IMR-90 (cell line): ENCODE data around the gene OR7C1. TPM values are rescaled to one million over a fixed set of nuclear protein-coding genes. Genes with fewer than 3 reads are reported as not detected.
A peak's percentile ranks its signal among the peaks of the same experiment; 100 is the strongest.
"Not testable (repeated sequence)": the region's sequence is repeated elsewhere in the genome, so short reads cannot be mapped to it uniquely, and the experiment has no call there.

Source experiments
- ATAC-seq: fragments of 200-7000 bp; cut with Tn5 transposase; 2 replicates; pipeline ENCODE4 v1.9.1; 2020; ENCODE audit warnings: low read depth, mild to moderate bottlenecking, moderate library complexity
- BruUV-seq: library from RNA; stranded (reverse); fragments of 400-500 nt; replicated peaks from 2 replicates; lab custom pipeline; 2021; lab: Mats Ljungman, UMichigan
- CTCF ChIA-PET: fragments of 300-600 bp; formaldehyde crosslinking; extraction: SDS; loops from one replicate; lab custom pipeline; 2021; ENCODE audit warnings: antibody characterized with exemption; lab: Yijun Ruan, JAX
- POLR2A ChIA-PET: fragments of 300-600 bp; sonication (Branson Sonifier 250); formaldehyde crosslinking; loops from one replicate; lab custom pipeline; 2022; ENCODE audit warnings: antibody characterized with exemption; ENCODE audit not compliant: unreplicated experiment; lab: Charles Lee
- DNase-seq: peaks from one replicate; pipeline ENCODE4 v3.0.0; 2013
- H2AFZ ChIP-seq: replicated peaks from 2 replicates; pipeline ENCODE3; 2013; ENCODE audit warnings: low read length, mild to moderate bottlenecking; ENCODE audit not compliant: poor library complexity
- H2AK5ac ChIP-seq: 2 replicates; pipeline ENCODE4 v1.6.1; 2013; ENCODE audit warnings: low read depth, low read length, inconsistent platforms
- H2AK9ac ChIP-seq: replicated peaks from 2 replicates; pipeline ENCODE3; 2013; ENCODE audit warnings: mild to moderate bottlenecking, low read depth, low read length, moderate library complexity; ENCODE audit not compliant: poor library complexity
- H2BK120ac ChIP-seq: 2 replicates; pipeline ENCODE4 v1.6.1; 2013; ENCODE audit warnings: low read depth, low read length, inconsistent platforms
- H2BK15ac ChIP-seq: 3 replicates; pipeline ENCODE4 v1.6.1; 2013; ENCODE audit warnings: low read depth, low read length, inconsistent platforms
- H2BK20ac ChIP-seq: 2 replicates; pipeline ENCODE4 v1.6.1; 2013; ENCODE audit warnings: low read depth, mild to moderate bottlenecking, inconsistent platforms, low read length, moderate library complexity
- H2BK5ac ChIP-seq: 2 replicates; pipeline ENCODE4 v1.6.1; 2013; ENCODE audit warnings: mild to moderate bottlenecking, low read depth, low read length, inconsistent platforms; ENCODE audit not compliant: poor library complexity, severe bottlenecking
- H3K14ac ChIP-seq: replicated peaks from 2 replicates; pipeline ENCODE4 v1.6.1; 2013; ENCODE audit warnings: low read depth, low read length, inconsistent platforms
- H3K18ac ChIP-seq: 2 replicates; pipeline ENCODE4 v1.6.1; 2013; ENCODE audit warnings: low read depth, low read length, control low read depth
- H3K23ac ChIP-seq: 2 replicates; pipeline ENCODE4 v1.6.1; 2013; ENCODE audit warnings: low read depth, low read length, inconsistent platforms
- H3K27ac ChIP-seq: 2 replicates; pipeline ENCODE4 v1.5.1; 2013; ENCODE audit warnings: mild to moderate bottlenecking, control low read depth, low read length; ENCODE audit not compliant: insufficient read depth
- H3K27me3 ChIP-seq: 2 replicates; pipeline ENCODE4 v1.6.1; 2013; ENCODE audit warnings: low read length; ENCODE audit not compliant: control insufficient read depth, insufficient read depth
- H3K36me3 ChIP-seq: 2 replicates; pipeline ENCODE4 v1.6.1; 2013; ENCODE audit warnings: low read length, mixed read lengths; ENCODE audit not compliant: control insufficient read depth, insufficient read depth
- H3K4ac ChIP-seq: 2 replicates; pipeline ENCODE4 v1.6.1; 2013; ENCODE audit warnings: low read depth, low read length, inconsistent platforms
- H3K4me1 ChIP-seq: 2 replicates; pipeline ENCODE4 v1.6.1; 2013; ENCODE audit warnings: low read length, mixed read lengths; ENCODE audit not compliant: control insufficient read depth, insufficient read depth
- H3K4me2 ChIP-seq: 2 replicates; pipeline ENCODE4 v1.6.1; 2013; ENCODE audit warnings: low read depth, mild to moderate bottlenecking, control low read depth, low read length, moderate library complexity
- H3K4me3 ChIP-seq: 2 replicates; pipeline ENCODE4 v1.5.1; 2013; ENCODE audit warnings: low read depth, mild to moderate bottlenecking, control low read depth, low read length, moderate library complexity; ENCODE audit not compliant: insufficient read depth
- H3K56ac ChIP-seq: 2 replicates; pipeline ENCODE4 v1.6.1; 2013; ENCODE audit warnings: low read length, inconsistent platforms; ENCODE audit not compliant: insufficient read depth; ENCODE audit errors: extremely low read depth
- H3K79me1 ChIP-seq, 2 experiments: 2 replicates each; pipeline ENCODE4 v1.6.1; 2013; ENCODE audit warnings: low read length in 2 of 2, inconsistent platforms in 1 of 2, low read depth in 1 of 2
- H3K9ac ChIP-seq: 2 replicates; pipeline ENCODE4 v1.6.1; 2013; ENCODE audit warnings: low read depth, low read length, control low read depth
- H3K9me1 ChIP-seq: 2 replicates; pipeline ENCODE4 v1.6.1; 2013; ENCODE audit warnings: low read length, inconsistent platforms; ENCODE audit not compliant: insufficient read depth
- H3K9me3 ChIP-seq: 2 replicates; pipeline ENCODE4 v1.6.1; 2013; ENCODE audit warnings: low read length; ENCODE audit not compliant: control insufficient read depth, insufficient read depth
- H4K20me1 ChIP-seq: 2 replicates; pipeline ENCODE4 v1.6.1; 2013; ENCODE audit warnings: low read length, inconsistent platforms; ENCODE audit not compliant: insufficient read depth
- H4K5ac ChIP-seq: 2 replicates; pipeline ENCODE4 v1.6.1; 2013; ENCODE audit warnings: mild to moderate bottlenecking, low read depth, low read length, control low read depth
- H4K8ac ChIP-seq, 2 experiments: 2 replicates each; pipeline ENCODE4 v1.6.1; 2013; ENCODE audit warnings: low read depth in 2 of 2, low read length in 2 of 2, control low read depth in 1 of 2, inconsistent platforms in 1 of 2
- H4K91ac ChIP-seq: 2 replicates; pipeline ENCODE4 v1.6.1; 2013; ENCODE audit warnings: low read depth, low read length, inconsistent platforms; ENCODE audit not compliant: insufficient read depth
- CEBPB ChIP-seq: IDR thresholded peaks from 2 replicates; pipeline ENCODE4 v1.6.1; 2012; ENCODE audit warnings: low read depth, low read length, improper control_type of control experiment
- WGBS, 2 experiments: methylation state at CpG; one replicate each; pipeline versions ENCODE4 v1.1.5 to v1.1.7; 2013; ENCODE audit warnings: missing lambda C conversion rate in 2 of 2; ENCODE audit not compliant: insufficient read length in 1 of 2; ENCODE audit errors: extremely low coverage in 2 of 2; 5-methylcytosine and 5-hydroxymethylcytosine counted together
- dilution Hi-C: fragments of 300-500 bp; cut with HindIII; formaldehyde crosslinking; loops from one replicate; pipeline ENCODE4 v1.14.3; 2018; ENCODE audit warnings: low sequenced_read_pairs; ENCODE audit not compliant: unreplicated experiment
- in situ Hi-C: fragments of 300-500 bp; cut with MboI; formaldehyde crosslinking; loops from 3 replicates; pipeline ENCODE4 v1.14.3; 2019; ENCODE audit warnings: low sequenced_read_pairs, inconsistent platforms, mixed read lengths
- intact Hi-C: fragments of 100-400 bp; cut with micrococcal nuclease; formaldehyde crosslinking; loops from 2 replicates; pipeline ENCODE4 v1.10.0; 2022
- polyA plus RNA-seq, 3 experiments: library from polyadenylated mRNA; depleted of rRNA; stranded (reverse); fragments of >200 nt; gene quantifications; 2 replicates each; pipeline ENCODE4 v1.2.3, GENCODE V29; 2012; ENCODE audit warnings: low replicate concordance in 1 of 3
- total RNA-seq: library from RNA; depleted of rRNA; stranded (reverse); fragments of >200 nt; gene quantifications from 2 replicates; pipeline ENCODE4 v1.2.3, GENCODE V29; 2012

The OR7C1 gene
- total and polyA plus RNA-seq, 2 of the 4 experiments (the other 2 are of a cell fraction), result not detected

DNA sequence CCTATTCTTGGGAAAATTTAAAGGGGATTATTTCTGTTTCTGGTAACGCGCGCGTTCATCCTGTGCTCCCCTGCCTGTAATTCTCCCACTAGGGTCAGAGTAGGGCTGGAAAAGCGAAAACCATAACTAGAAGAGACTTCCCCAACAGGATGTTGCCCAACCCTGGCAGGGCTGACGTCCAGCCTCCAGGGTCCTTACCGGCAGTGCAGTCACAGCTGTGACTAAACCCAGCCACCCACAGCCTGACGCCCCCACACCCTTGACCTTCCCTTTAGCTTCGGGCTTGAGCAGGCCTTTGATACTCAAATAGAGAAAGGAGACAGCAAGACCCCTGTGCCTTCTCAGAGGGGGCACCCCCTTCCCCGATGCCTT, 50.3 kb downstream of the OR7C1 start:
- H2AFZ ChIP-seq, H2AK9ac ChIP-seq, H3K27me3 ChIP-seq, H4K8ac ChIP-seq, in situ Hi-C loops, H3K4ac ChIP-seq, dilution Hi-C loops, H3K23ac ChIP-seq, H2BK120ac ChIP-seq, H3K9ac ChIP-seq, H3K18ac ChIP-seq, H3K9me3 ChIP-seq, H3K79me1 ChIP-seq, H4K20me1 ChIP-seq, H2BK15ac ChIP-seq, intact Hi-C loops, H3K4me1 ChIP-seq, BruUV-seq, H2BK5ac ChIP-seq, H3K36me3 ChIP-seq, H3K14ac ChIP-seq, POLR2A ChIA-PET, H3K56ac ChIP-seq, H3K27ac ChIP-seq, H3K4me3 ChIP-seq, H2BK20ac ChIP-seq, H4K91ac ChIP-seq, H4K5ac ChIP-seq, H3K4me2 ChIP-seq, CTCF ChIA-PET, H2AK5ac ChIP-seq, H3K9me1 ChIP-seq: not testable (repeated sequence)
- peak; percentile 46; the same call in 1 of the 2 replicates for TF ChIP-seq CEBPB
- DNase-seq (peak; percentile 14), ATAC-seq (peak; percentile 46; the same call in 1 of the 2 replicates)
- no CpG with 5 or more reads among the region's 10 CpGs for WGBS, 2 experiments

- H3K14ac ChIP-seq, H3K9me1 ChIP-seq, H2AK5ac ChIP-seq, BruUV-seq, H3K18ac ChIP-seq, H2BK120ac ChIP-seq, H4K91ac ChIP-seq, H3K36me3 ChIP-seq, POLR2A ChIA-PET, H2BK20ac ChIP-seq, H3K9me3 ChIP-seq, H3K27ac ChIP-seq, H3K4me1 ChIP-seq, CTCF ChIA-PET, dilution Hi-C loops, H4K8ac ChIP-seq, H2AK9ac ChIP-seq, ATAC-seq, H3K9ac ChIP-seq, intact Hi-C loops, H3K4me2 ChIP-seq, H3K4me3 ChIP-seq, H2BK15ac ChIP-seq, H3K56ac ChIP-seq, H3K27me3 ChIP-seq, H2AFZ ChIP-seq, H4K20me1 ChIP-seq, H3K4ac ChIP-seq, H3K79me1 ChIP-seq, DNase-seq, H4K5ac ChIP-seq, in situ Hi-C loops, H3K23ac ChIP-seq, H2BK5ac ChIP-seq: not testable (repeated sequence)
- 100% methylated on average over 1 of the region's 8 CpGs; no CpG with 5 or more reads in 1 of the 2 experiments for whole genome bisulfite sequencing, 2 experiments
Observed at GRCh38 chr19:14783410-14783998, 51.5 kb downstream of the OR7C1 start.
